ENCODE measurements around the gene IL18. TPM values are rescaled to one million over a fixed set of nuclear protein-coding genes. Genes with fewer than 3 reads are reported as not detected.
A peak's percentile ranks its signal among the peaks of the same experiment; 100 is the strongest.

Gene IL18
- total and polyA plus RNA-seq, 5 donors from 2014 or later, result 1.4 TPM; not detected in 4

GRCh38 chr11:112178428-112178827, 14.5 kb upstream of the IL18 start:
- ATAC-seq (ENCODE audit: low read depth in 2 of 2) (no peak), DNase-seq (no peak)
- Mint-ChIP-seq H3K27me3 (peaks cover 45% of the 10 kb centered on the region), H3K27ac (no peak overlapping the region), H3K4me1 (peaks cover 7 to 11% (median 9%) of the 10 kb centered on the region in 4 donors), H3K9me3 (peaks cover 0 to 6% (median 0%) of the 10 kb centered on the region in 7 donors), H3K36me3 (no peaks in the 10 kb centered on the region), H3K4me3 (no peak overlapping the region)
- Histone ChIP-seq H3K36me3 (ENCODE audit: control insufficient read depth, insufficient read depth, low read length) (no peaks in the 10 kb centered on the region), H3K9me3 (ENCODE audit: control insufficient read depth in 2 of 2, low read length in 2 of 2) (no peaks in the 10 kb centered on the region), H3K4me1 (ENCODE audit: control insufficient read depth, insufficient read depth, low read length, poor library complexity, severe bottlenecking) (peaks cover 5% of the 10 kb centered on the region), H3K4me3 (ENCODE audit: low read depth, low read length) (no peak overlapping the region), H3K27ac (ENCODE audit: insufficient read depth, low read length, poor library complexity, severe bottlenecking) (no peak overlapping the region), H3K27me3 (ENCODE audit: control insufficient read depth, insufficient read depth, low read length) (peaks cover 23% of the 10 kb centered on the region)

GRCh38 chr11:112177589-112177988, 13.7 kb upstream of the IL18 start:
- DNase-seq, result no peak
- no peak overlapping the region for H3K27ac Mint-ChIP-seq
- no peaks in the 10 kb centered on the region for H3K36me3 Mint-ChIP-seq
- Histone ChIP-seq H3K27ac (ENCODE audit: insufficient read depth, low read length, poor library complexity, severe bottlenecking) (no peak overlapping the region), H3K4me1 (ENCODE audit: control insufficient read depth, insufficient read depth, low read length, poor library complexity, severe bottlenecking) (peaks cover 5% of the 10 kb centered on the region), H3K9me3 (ENCODE audit: control insufficient read depth in 2 of 2, low read length in 2 of 2) (no peaks in the 10 kb centered on the region), H3K27me3 (ENCODE audit: control insufficient read depth, insufficient read depth, low read length) (peaks cover 23% of the 10 kb centered on the region), H3K4me3 (ENCODE audit: low read depth, low read length) (no peak overlapping the region), H3K36me3 (ENCODE audit: control insufficient read depth, insufficient read depth, low read length) (no peaks in the 10 kb centered on the region)
- no peak for ATAC-seq (ENCODE audit: low read depth in 2 of 2)
- H3K27me3 Mint-ChIP-seq, result peaks cover 45% of the 10 kb centered on the region
- H3K4me3 Mint-ChIP-seq, result no peak overlapping the region
- peaks cover 0 to 5% (median 0%) of the 10 kb centered on the region in 7 donors for H3K9me3 Mint-ChIP-seq
- H3K4me1 Mint-ChIP-seq, result peaks cover 7 to 12% (median 10%) of the 10 kb centered on the region in 4 donors

GRCh38 chr11:112176077-112176476, 12.2 kb upstream of the IL18 start:
- Mint-ChIP-seq H3K27ac (no peak overlapping the region), H3K4me1 (peaks cover 7 to 12% (median 10%) of the 10 kb centered on the region in 4 donors), H3K36me3 (no peaks in the 10 kb centered on the region), H3K4me3 (no peak overlapping the region), H3K9me3 (peaks cover 0 to 3% (median 0%) of the 10 kb centered on the region in 7 donors), H3K27me3 (peaks cover 45% of the 10 kb centered on the region)
- no peak overlapping the region for H3K4me3 ChIP-seq (ENCODE audit: low read depth, low read length)
- ATAC-seq (ENCODE audit: low read depth in 2 of 2), result no peak
- no peak overlapping the region for H3K27ac ChIP-seq (ENCODE audit: insufficient read depth, low read length, poor library complexity, severe bottlenecking)
- H3K9me3 ChIP-seq (ENCODE audit: control insufficient read depth in 2 of 2, low read length in 2 of 2), result no peaks in the 10 kb centered on the region
- no peak for DNase-seq
- peaks cover 23% of the 10 kb centered on the region for H3K27me3 ChIP-seq (ENCODE audit: control insufficient read depth, insufficient read depth, low read length)
- H3K36me3 ChIP-seq (ENCODE audit: control insufficient read depth, insufficient read depth, low read length), result no peaks in the 10 kb centered on the region
- peaks cover 5% of the 10 kb centered on the region for H3K4me1 ChIP-seq (ENCODE audit: control insufficient read depth, insufficient read depth, low read length, poor library complexity, severe bottlenecking)

- Mint-ChIP-seq H3K4me1 (peaks cover 7 to 12% (median 10%) of the 10 kb centered on the region in 4 donors), H3K27me3 (peaks cover 41% of the 10 kb centered on the region), H3K36me3 (no peaks in the 10 kb centered on the region), H3K27ac (peak overlapping the region in 1 of 3 donors; percentile 86), H3K9me3 (peaks cover 0 to 3% (median 0%) of the 10 kb centered on the region in 7 donors), H3K4me3 (peak overlapping the region in 2 of 4 donors; percentile 11 to 53)
- H3K36me3 ChIP-seq (ENCODE audit: control insufficient read depth, insufficient read depth, low read length), result no peaks in the 10 kb centered on the region
- peaks cover 23% of the 10 kb centered on the region for H3K27me3 ChIP-seq (ENCODE audit: control insufficient read depth, insufficient read depth, low read length)
- H3K4me3 ChIP-seq (ENCODE audit: low read depth, low read length), result peak overlapping the region; percentile 28
- H3K4me1 ChIP-seq (ENCODE audit: control insufficient read depth, insufficient read depth, low read length, poor library complexity, severe bottlenecking), result peaks cover 5% of the 10 kb centered on the region
- DNase-seq, result no peak
- H3K9me3 ChIP-seq (ENCODE audit: control insufficient read depth in 2 of 2, low read length in 2 of 2), result no peaks in the 10 kb centered on the region
- H3K27ac ChIP-seq (ENCODE audit: insufficient read depth, low read length, poor library complexity, severe bottlenecking), result no peak overlapping the region
- no peak for ATAC-seq (ENCODE audit: low read depth in 2 of 2)
Observed at GRCh38 chr11:112175599-112175952, 11.7 kb upstream of the IL18 start.

GRCh38 chr11:112174789-112175598, 11.1 kb upstream of the IL18 start, which contains the start of gene BCO2:
TSS of gene BCO2 (plus strand) at chr11:112175512. CDS start at chr11:112175602, 90 bp downstream.
- H3K4me1 Mint-ChIP-seq, result peaks cover 7 to 12% (median 10%) of the 10 kb centered on the region in 4 donors
- H3K27me3 Mint-ChIP-seq, result peaks cover 35% of the 10 kb centered on the region
- Histone ChIP-seq H3K27ac (ENCODE audit: insufficient read depth, low read length, poor library complexity, severe bottlenecking) (no peak within 1 kb of the TSS), H3K4me1 (ENCODE audit: control insufficient read depth, insufficient read depth, low read length, poor library complexity, severe bottlenecking) (peaks cover 5% of the 10 kb centered on the region), H3K4me3 (ENCODE audit: low read depth, low read length) (peak within 1 kb of the TSS; percentile 28), H3K27me3 (ENCODE audit: control insufficient read depth, insufficient read depth, low read length) (peaks cover 23% of the 10 kb centered on the region), H3K36me3 (ENCODE audit: control insufficient read depth, insufficient read depth, low read length) (no peaks in the 10 kb centered on the region), H3K9me3 (ENCODE audit: control insufficient read depth in 2 of 2, low read length in 2 of 2) (no peaks in the 10 kb centered on the region)
- ATAC-seq (ENCODE audit: low read depth in 2 of 2) (peak; percentile 45 to 46), DNase-seq (peak; percentile 2 to 41 (median 9))
- H3K36me3 Mint-ChIP-seq, result no peaks in the 10 kb centered on the region
- H3K27ac Mint-ChIP-seq, result peak within 1 kb of the TSS in 1 of 3 donors; percentile 86
- H3K9me3 Mint-ChIP-seq, result peaks cover 0 to 2% (median 0%) of the 10 kb centered on the region in 7 donors
- peak within 1 kb of the TSS; percentile 12 to 53 (median 28) for H3K4me3 Mint-ChIP-seq

- peaks cover 22% of the 10 kb centered on the region for H3K27me3 Mint-ChIP-seq
- H3K27me3 ChIP-seq (ENCODE audit: control insufficient read depth, insufficient read depth, low read length), result peaks cover 13% of the 10 kb centered on the region
- no peak overlapping the region for H3K4me3 Mint-ChIP-seq
Observed at GRCh38 chr11:112173152-112173551, 9.3 kb upstream of the IL18 start.

GRCh38 chr11:112172362-112172994, 8.6 kb upstream of the IL18 start:
- no peak overlapping the region for H3K4me3 Mint-ChIP-seq
- peaks cover 0 to 2% (median 0%) of the 10 kb centered on the region in 7 donors for H3K9me3 Mint-ChIP-seq
- H3K27me3 ChIP-seq (ENCODE audit: control insufficient read depth, insufficient read depth, low read length), result peaks cover 13% of the 10 kb centered on the region
- DNase-seq (peak in 1 of 3 donors; percentile 5), ATAC-seq (ENCODE audit: low read depth in 2 of 2) (no peak)
- H3K27ac ChIP-seq (ENCODE audit: insufficient read depth, low read length, poor library complexity, severe bottlenecking), result no peak overlapping the region
- H3K9me3 ChIP-seq (ENCODE audit: control insufficient read depth in 2 of 2, low read length in 2 of 2), result no peaks in the 10 kb centered on the region
- H3K36me3 Mint-ChIP-seq, result no peaks in the 10 kb centered on the region
- no peak overlapping the region for H3K4me3 ChIP-seq (ENCODE audit: low read depth, low read length)
- no peaks in the 10 kb centered on the region for H3K36me3 ChIP-seq (ENCODE audit: control insufficient read depth, insufficient read depth, low read length)
- peaks cover 5% of the 10 kb centered on the region for H3K4me1 ChIP-seq (ENCODE audit: control insufficient read depth, insufficient read depth, low read length, poor library complexity, severe bottlenecking)
- no peak overlapping the region for H3K27ac Mint-ChIP-seq
- peaks cover 7 to 12% (median 10%) of the 10 kb centered on the region in 4 donors for H3K4me1 Mint-ChIP-seq
- H3K27me3 Mint-ChIP-seq, result peaks cover 16% of the 10 kb centered on the region

More at GRCh38 chr11:112173152-112173551, 9.3 kb upstream of the IL18 start:
- Mint-ChIP-seq H3K4me1 (peaks cover 7 to 12% (median 10%) of the 10 kb centered on the region in 4 donors), H3K9me3 (no peaks in the 10 kb centered on the region), H3K36me3 (no peaks in the 10 kb centered on the region), H3K27ac (no peak overlapping the region)
- H3K27ac ChIP-seq (ENCODE audit: insufficient read depth, low read length, poor library complexity, severe bottlenecking), result no peak overlapping the region
- peaks cover 5% of the 10 kb centered on the region for H3K4me1 ChIP-seq (ENCODE audit: control insufficient read depth, insufficient read depth, low read length, poor library complexity, severe bottlenecking)
- H3K9me3 ChIP-seq (ENCODE audit: control insufficient read depth in 2 of 2, low read length in 2 of 2), result no peaks in the 10 kb centered on the region
- H3K36me3 ChIP-seq (ENCODE audit: control insufficient read depth, insufficient read depth, low read length), result no peaks in the 10 kb centered on the region
- no peak overlapping the region for H3K4me3 ChIP-seq (ENCODE audit: low read depth, low read length)
- no peak for DNase-seq
- no peak for ATAC-seq (ENCODE audit: low read depth in 2 of 2)

Data from CD4-positive, CD25-positive, alpha-beta regulatory T cell (primary cell).